ENCODE data around the gene CYP2A13. TPM values are rescaled to one million over a fixed set of nuclear protein-coding genes. Genes with fewer than 3 reads are reported as not detected.

The CYP2A13 gene
- total RNA-seq, 1 donor from 2014 or later = not detected

- Histone ChIP-seq H3K27me3 (ENCODE audit: control insufficient read depth, insufficient read depth, low read length) (no peaks in the 10 kb centered on the region), H3K36me3 (ENCODE audit: control insufficient read depth, insufficient read depth, low read length) (no peaks in the 10 kb centered on the region), H3K4me3 (ENCODE audit: low read depth, low read length) (no peak overlapping the region)
- DNase-seq (ENCODE audit: low read depth) = no peak
- TF ChIP-seq CTCF (IDR thresholded peaks at IDR 0.05; ENCODE audit: insufficient read depth, low read length, severe bottlenecking) = no peak
- FAIRE-seq = no peak
Observed at GRCh38 chr19:41076286-41076685, 12.0 kb upstream of the CYP2A13 start.

- DNase-seq (ENCODE audit: low read depth) = peak; percentile 54
- no peak for TF ChIP-seq CTCF (IDR thresholded peaks at IDR 0.05; ENCODE audit: insufficient read depth, low read length, severe bottlenecking)
- Histone ChIP-seq H3K4me3 (ENCODE audit: low read depth, low read length) (no peak overlapping the region), H3K36me3 (ENCODE audit: control insufficient read depth, insufficient read depth, low read length) (no peaks in the 10 kb centered on the region), H3K27me3 (ENCODE audit: control insufficient read depth, insufficient read depth, low read length) (no peaks in the 10 kb centered on the region)
- FAIRE-seq = peak; percentile 32
Observed at GRCh38 chr19:41083516-41083915, 4.7 kb upstream of the CYP2A13 start.

GRCh38 chr19:41085748-41086415, 2.4 kb upstream of the CYP2A13 start:
- FAIRE-seq (no peak), DNase-seq (ENCODE audit: low read depth) (no peak)

GRCh38 chr19:41089959-41090358, 1.7 kb downstream of the CYP2A13 start:
- no peaks in the 10 kb centered on the region for H3K27me3 ChIP-seq (ENCODE audit: control insufficient read depth, insufficient read depth, low read length)
- H3K36me3 ChIP-seq (ENCODE audit: control insufficient read depth, insufficient read depth, low read length) = no peaks in the 10 kb centered on the region
- FAIRE-seq (no peak), DNase-seq (ENCODE audit: low read depth) (no peak)
- TF ChIP-seq CTCF (IDR thresholded peaks at IDR 0.05; ENCODE audit: insufficient read depth, low read length, severe bottlenecking) = no peak
- no peak overlapping the region for H3K4me3 ChIP-seq (ENCODE audit: low read depth, low read length)

More at GRCh38 chr19:41085748-41086415, 2.4 kb upstream of the CYP2A13 start:
- H3K4me3 ChIP-seq (ENCODE audit: low read depth, low read length) = no peak overlapping the region
- no peaks in the 10 kb centered on the region for H3K27me3 ChIP-seq (ENCODE audit: control insufficient read depth, insufficient read depth, low read length)
- H3K36me3 ChIP-seq (ENCODE audit: control insufficient read depth, insufficient read depth, low read length) = no peaks in the 10 kb centered on the region
- TF ChIP-seq CTCF (IDR thresholded peaks at IDR 0.05; ENCODE audit: insufficient read depth, low read length, severe bottlenecking) = no peak

- FAIRE-seq = no peak
- DNase-seq (ENCODE audit: low read depth) = no peak
- Histone ChIP-seq H3K36me3 (ENCODE audit: control insufficient read depth, insufficient read depth, low read length) (no peaks in the 10 kb centered on the region), H3K4me3 (ENCODE audit: low read depth, low read length) (no peak overlapping the region), H3K27me3 (ENCODE audit: control insufficient read depth, insufficient read depth, low read length) (no peaks in the 10 kb centered on the region)
- no peak for TF ChIP-seq CTCF (IDR thresholded peaks at IDR 0.05; ENCODE audit: insufficient read depth, low read length, severe bottlenecking)
Observed at GRCh38 chr19:41095703-41096102, 7.5 kb downstream of the CYP2A13 start.

- no peak for TF ChIP-seq CTCF (IDR thresholded peaks at IDR 0.05; ENCODE audit: insufficient read depth, low read length, severe bottlenecking)
- no peak overlapping the region for H3K4me3 ChIP-seq (ENCODE audit: low read depth, low read length)
- FAIRE-seq (no peak), DNase-seq (ENCODE audit: low read depth) (no peak)
- H3K27me3 ChIP-seq (ENCODE audit: control insufficient read depth, insufficient read depth, low read length) = no peaks in the 10 kb centered on the region
- H3K36me3 ChIP-seq (ENCODE audit: control insufficient read depth, insufficient read depth, low read length) = no peaks in the 10 kb centered on the region
Observed at GRCh38 chr19:41096353-41096752, 8.1 kb downstream of the CYP2A13 start.

Measured in bronchial epithelial cell (primary cell).